ENCODE results near the gene RIC8B.

RIC8B gene

GRCh38 chr12:106926657-106927056, 152.2 kb downstream of the RIC8B start:
- DNase-seq (ENCODE audit: extremely low read depth in 1 of 2, low read depth in 1 of 2) = no peak

DNA sequence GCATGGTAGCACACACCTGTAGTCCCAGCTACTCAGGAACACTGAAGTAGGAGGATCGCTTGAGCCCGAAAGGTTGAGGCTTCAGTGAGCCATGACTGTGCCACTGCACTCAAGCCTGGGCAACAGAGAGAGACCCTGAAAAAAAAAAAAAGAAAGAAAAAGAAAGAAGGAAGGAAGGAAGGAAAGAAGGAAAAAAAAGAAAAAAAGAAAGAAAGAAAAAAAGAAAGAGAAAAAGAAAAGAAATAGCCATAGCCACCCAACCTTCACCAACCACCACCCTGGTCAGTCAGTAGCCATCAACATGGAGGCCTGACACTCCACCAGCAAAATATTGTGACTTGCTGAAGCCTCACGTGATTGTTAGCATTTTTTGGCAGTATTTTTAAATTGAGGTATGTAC, 159.8 kb downstream of the RIC8B start:
- DNase-seq (ENCODE audit: extremely low read depth in 1 of 2, low read depth in 1 of 2) = no peak

Data from stimulated activated CD8-positive, alpha-beta memory T cell treated with anti-CD3 and anti-CD28 coated beads, Interleukin-7, amount 100 ng/mL, for 48 hours (primary cell).